Measurements from ENCODE around the gene KCNV2.
"Not testable (repeated sequence)": the region's sequence is repeated elsewhere in the genome, so short reads cannot be mapped to it uniquely, and the experiment has no call there.

The KCNV2 gene

DNA sequence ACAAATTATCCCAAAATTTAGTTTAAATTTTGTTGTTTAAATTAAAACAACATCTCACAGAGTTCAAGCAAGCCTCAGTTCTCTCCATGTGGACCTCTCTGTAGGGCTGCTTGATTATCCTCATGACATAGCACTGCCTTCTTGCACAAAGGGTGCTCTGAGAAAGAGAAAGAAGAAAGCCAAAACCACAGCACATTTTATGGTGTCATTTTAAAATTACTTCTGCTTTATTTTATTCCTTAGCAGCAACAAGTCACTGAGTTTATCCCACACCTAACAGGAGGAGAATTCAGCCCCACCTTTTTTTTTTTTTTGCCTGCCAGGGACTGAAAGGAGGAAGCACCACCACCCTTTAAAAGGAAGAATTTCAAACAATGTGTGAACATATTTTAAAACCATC lies 12.8 kb upstream of the KCNV2 start:
- DNase-seq: no peak
- no peaks in the 10 kb centered on the region for H3K27me3 ChIP-seq (replicated peaks)
- H3K36me3 ChIP-seq (replicated peaks): no peaks in the 10 kb centered on the region
- in situ Hi-C loops (cut with HindIII; ENCODE audit: low pct_ligation_motif_present, low sequenced_read_pairs): no loop called here
- no peak overlapping the region for H3K27ac ChIP-seq
- H3K4me3 ChIP-seq (ENCODE audit: low read depth, low read length): no peak overlapping the region
- TF ChIP-seq, protein P1, sequence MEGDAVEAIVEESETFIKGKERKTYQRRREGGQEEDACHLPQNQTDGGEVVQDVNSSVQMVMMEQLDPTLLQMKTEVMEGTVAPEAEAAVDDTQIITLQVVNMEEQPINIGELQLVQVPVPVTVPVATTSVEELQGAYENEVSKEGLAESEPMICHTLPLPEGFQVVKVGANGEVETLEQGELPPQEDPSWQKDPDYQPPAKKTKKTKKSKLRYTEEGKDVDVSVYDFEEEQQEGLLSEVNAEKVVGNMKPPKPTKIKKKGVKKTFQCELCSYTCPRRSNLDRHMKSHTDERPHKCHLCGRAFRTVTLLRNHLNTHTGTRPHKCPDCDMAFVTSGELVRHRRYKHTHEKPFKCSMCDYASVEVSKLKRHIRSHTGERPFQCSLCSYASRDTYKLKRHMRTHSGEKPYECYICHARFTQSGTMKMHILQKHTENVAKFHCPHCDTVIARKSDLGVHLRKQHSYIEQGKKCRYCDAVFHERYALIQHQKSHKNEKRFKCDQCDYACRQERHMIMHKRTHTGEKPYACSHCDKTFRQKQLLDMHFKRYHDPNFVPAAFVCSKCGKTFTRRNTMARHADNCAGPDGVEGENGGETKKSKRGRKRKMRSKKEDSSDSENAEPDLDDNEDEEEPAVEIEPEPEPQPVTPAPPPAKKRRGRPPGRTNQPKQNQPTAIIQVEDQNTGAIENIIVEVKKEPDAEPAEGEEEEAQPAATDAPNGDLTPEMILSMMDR (IDR thresholded peaks at IDR 0.05; ENCODE audit: low read depth, low read length, missing control alignments): no peak

DNA sequence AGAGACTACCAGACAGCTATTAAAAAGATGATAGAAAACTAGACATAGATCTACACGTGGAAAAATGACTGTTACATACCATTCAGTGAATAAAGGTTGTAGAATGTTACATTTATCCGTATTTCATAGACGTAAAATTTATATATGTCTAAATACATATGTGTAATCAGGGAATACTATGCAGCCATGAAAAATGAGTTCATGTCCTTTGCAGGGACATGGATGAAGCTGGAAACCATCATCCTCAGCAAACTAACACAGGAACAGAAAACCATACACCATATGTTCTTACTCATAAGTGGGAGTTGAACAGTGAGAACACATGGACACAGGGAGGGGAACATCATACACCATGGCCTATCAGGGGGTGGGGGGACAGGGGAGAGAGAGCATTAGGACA lies 10.1 kb upstream of the KCNV2 start:
- DNase-seq; H3K27ac ChIP-seq; in situ Hi-C loops (cut with HindIII; ENCODE audit: low pct_ligation_motif_present, low sequenced_read_pairs); H3K4me3 ChIP-seq (ENCODE audit: low read depth, low read length); H3K36me3 ChIP-seq (replicated peaks); H3K27me3 ChIP-seq (replicated peaks): not testable (repeated sequence)

DNA sequence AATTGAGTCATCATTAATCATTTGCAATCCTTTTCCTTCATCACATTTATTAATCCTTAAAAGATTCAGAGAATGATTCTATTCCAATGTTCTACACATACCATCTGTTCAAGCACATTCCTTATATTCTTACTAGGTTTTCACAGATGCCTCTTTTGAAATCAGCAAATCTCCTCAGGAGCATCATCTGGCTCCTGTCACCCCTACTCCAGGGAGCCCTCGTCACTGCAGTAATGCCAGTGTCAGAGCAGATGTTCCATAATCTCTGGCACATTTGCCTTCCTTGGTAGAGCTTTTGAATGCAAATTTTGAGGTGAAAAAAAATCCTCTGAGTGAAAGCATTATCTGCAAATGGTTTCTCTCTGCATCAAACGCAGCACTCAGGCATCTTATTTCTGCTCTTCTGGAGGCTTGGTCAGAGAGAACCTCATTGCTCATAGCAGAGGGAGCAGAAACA lies 7.6 kb upstream of the KCNV2 start:
- TF ChIP-seq, protein P1 (IDR thresholded peaks at IDR 0.05; ENCODE audit: low read depth, low read length, missing control alignments): no peak
- no peaks in the 10 kb centered on the region for H3K27me3 ChIP-seq (replicated peaks)
- in situ Hi-C loops (cut with HindIII; ENCODE audit: low pct_ligation_motif_present, low sequenced_read_pairs): no loop called here
- H3K27ac ChIP-seq: no peak overlapping the region
- no peak overlapping the region for H3K4me3 ChIP-seq (ENCODE audit: low read depth, low read length)
- DNase-seq: no peak
- no peaks in the 10 kb centered on the region for H3K36me3 ChIP-seq (replicated peaks)

DNA sequence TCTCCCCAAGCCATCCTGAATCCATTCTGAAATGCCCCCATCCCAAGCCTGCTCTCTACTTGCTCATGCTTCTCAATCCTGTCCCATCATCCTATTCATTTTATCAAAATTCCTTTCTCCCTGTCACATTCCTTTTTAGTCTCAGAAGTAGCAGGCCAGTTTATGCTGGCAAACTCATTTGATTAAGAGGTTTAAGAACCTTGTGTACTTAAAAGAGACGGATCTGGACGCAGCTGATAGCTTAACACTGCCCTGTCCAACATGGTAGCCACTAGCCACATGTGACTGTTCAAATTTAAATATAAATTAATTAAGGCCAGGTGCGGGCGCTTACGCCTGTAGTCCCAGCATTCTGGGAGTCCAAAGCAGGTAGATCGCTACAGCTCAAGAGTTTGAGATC lies 5.6 kb upstream of the KCNV2 start:
- no peak for DNase-seq
- H3K27me3 ChIP-seq (replicated peaks): no peaks in the 10 kb centered on the region
- H3K4me3 ChIP-seq (ENCODE audit: low read depth, low read length): no peak overlapping the region
- H3K36me3 ChIP-seq (replicated peaks): no peaks in the 10 kb centered on the region
- in situ Hi-C loops (cut with HindIII; ENCODE audit: low pct_ligation_motif_present, low sequenced_read_pairs): no loop called here
- TF ChIP-seq, protein P1 (IDR thresholded peaks at IDR 0.05; ENCODE audit: low read depth, low read length, missing control alignments): no peak
- H3K27ac ChIP-seq: no peak overlapping the region

DNA sequence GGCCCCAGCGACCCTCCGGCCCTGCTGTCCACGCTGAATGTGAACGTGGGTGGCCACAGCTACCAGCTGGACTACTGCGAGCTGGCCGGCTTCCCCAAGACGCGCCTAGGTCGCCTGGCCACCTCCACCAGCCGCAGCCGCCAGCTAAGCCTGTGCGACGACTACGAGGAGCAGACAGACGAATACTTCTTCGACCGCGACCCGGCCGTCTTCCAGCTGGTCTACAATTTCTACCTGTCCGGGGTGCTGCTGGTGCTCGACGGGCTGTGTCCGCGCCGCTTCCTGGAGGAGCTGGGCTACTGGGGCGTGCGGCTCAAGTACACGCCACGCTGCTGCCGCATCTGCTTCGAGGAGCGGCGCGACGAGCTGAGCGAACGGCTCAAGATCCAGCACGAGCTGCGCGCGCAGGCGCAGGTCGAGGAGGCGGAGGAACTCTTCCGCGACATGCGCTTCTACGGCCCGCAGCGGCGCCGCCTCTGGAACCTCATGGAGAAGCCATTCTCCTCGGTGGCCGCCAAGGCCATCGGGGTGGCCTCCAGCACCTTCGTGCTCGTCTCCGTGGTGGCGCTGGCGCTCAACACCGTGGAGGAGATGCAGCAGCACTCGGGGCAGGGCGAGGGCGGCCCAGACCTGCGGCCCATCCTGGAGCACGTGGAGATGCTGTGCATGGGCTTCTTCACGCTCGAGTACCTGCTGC lies 839 bp downstream of the KCNV2 start:
- TF ChIP-seq, protein P1 (IDR thresholded peaks at IDR 0.05; ENCODE audit: low read depth, low read length, missing control alignments): no peak
- Histone ChIP-seq H3K4me3 (ENCODE audit: low read depth, low read length) (no peak overlapping the region), H3K36me3 (replicated peaks) (no peaks in the 10 kb centered on the region), H3K27ac (no peak overlapping the region), H3K27me3 (replicated peaks) (no peaks in the 10 kb centered on the region)
- in situ Hi-C loops (cut with HindIII; ENCODE audit: low pct_ligation_motif_present, low sequenced_read_pairs): no loop called here
- DNase-seq: no peak

DNA sequence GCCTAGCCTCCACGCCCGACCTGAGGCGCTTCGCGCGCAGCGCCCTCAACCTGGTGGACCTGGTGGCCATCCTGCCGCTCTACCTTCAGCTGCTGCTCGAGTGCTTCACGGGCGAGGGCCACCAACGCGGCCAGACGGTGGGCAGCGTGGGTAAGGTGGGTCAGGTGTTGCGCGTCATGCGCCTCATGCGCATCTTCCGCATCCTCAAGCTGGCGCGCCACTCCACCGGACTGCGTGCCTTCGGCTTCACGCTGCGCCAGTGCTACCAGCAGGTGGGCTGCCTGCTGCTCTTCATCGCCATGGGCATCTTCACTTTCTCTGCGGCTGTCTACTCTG lies 1.4 kb downstream of the KCNV2 start:
- no peak overlapping the region for H3K4me3 ChIP-seq (ENCODE audit: low read depth, low read length)
- H3K27ac ChIP-seq: no peak overlapping the region
- in situ Hi-C loops (cut with HindIII; ENCODE audit: low pct_ligation_motif_present, low sequenced_read_pairs): no loop called here
- no peaks in the 10 kb centered on the region for H3K36me3 ChIP-seq (replicated peaks)
- H3K27me3 ChIP-seq (replicated peaks): no peaks in the 10 kb centered on the region
- TF ChIP-seq, protein P1 (IDR thresholded peaks at IDR 0.05; ENCODE audit: low read depth, low read length, missing control alignments): no peak
- DNase-seq: no peak
